Brain microvascular endothelial cell (primary cell): ENCODE data around the gene COCH.
"Not testable (repeated sequence)": the region's sequence is repeated elsewhere in the genome, so short reads cannot be mapped to it uniquely, and the experiment has no call there.

Source experiments
- DNase-seq: peaks from one replicate; pipeline ENCODE4 v3.0.0-alpha.2; 2020
- H3K27ac ChIP-seq: fragments of 250-450 bp; sonication (Bioruptor Pico); 2 replicates; pipeline ENCODE4 v1.5.1; 2020; ENCODE audit warnings: mild to moderate bottlenecking, moderate library complexity
- H3K27me3 ChIP-seq: fragments of 250-450 bp; sonication (Bioruptor Pico); replicated peaks from 2 replicates; pipeline ENCODE4 v1.5.1; 2020; ENCODE audit warnings: mild to moderate bottlenecking
- H3K36me3 ChIP-seq: fragments of 250-450 bp; sonication (Bioruptor Pico); replicated peaks from 2 replicates; pipeline ENCODE4 v1.5.1; 2020; ENCODE audit warnings: mild to moderate bottlenecking
- H3K4me3 ChIP-seq: 2 replicates; pipeline ENCODE4 v1.5.1; 2011; ENCODE audit warnings: low read depth, mild to moderate bottlenecking, control low read depth, low read length, moderate library complexity
- CTCF ChIP-seq: IDR thresholded peaks from 2 replicates; pipeline ENCODE4 v1.5.1; 2011; ENCODE audit warnings: low read depth, mild to moderate bottlenecking, moderate library complexity, low read length, control low read depth, inconsistent platforms; ENCODE audit errors: missing control alignments
- in situ Hi-C: cut with HindIII; loops from 2 replicates; pipeline ENCODE4 v1.10.0; 2017; ENCODE audit warnings: low sequenced_read_pairs, low pct_ligation_motif_present

The COCH gene

GRCh38 chr14:30915596-30915995 is 41.2 kb downstream of the COCH start:
- in situ Hi-C loops, result no loop called here
- Histone ChIP-seq H3K36me3 (peaks cover 6% of the 10 kb centered on the region), H3K27ac (no peak overlapping the region), H3K27me3 (no peaks in the 10 kb centered on the region), H3K4me3 (no peak overlapping the region)
- TF ChIP-seq CTCF, result no peak
- DNase-seq, result no peak

- no peak overlapping the region for H3K4me3 ChIP-seq
- in situ Hi-C loops, result no loop called here
Measured at GRCh38 chr14:30921305-30921704, 46.9 kb downstream of the COCH start.

GRCh38 chr14:30921788-30922187 is 47.4 kb downstream of the COCH start:
- in situ Hi-C loops, result no loop called here
- no peak for TF ChIP-seq CTCF
- DNase-seq, result no peak

More at GRCh38 chr14:30921305-30921704, 46.9 kb downstream of the COCH start:
- TF ChIP-seq CTCF, result no peak
- peaks cover 4% of the 10 kb centered on the region for H3K36me3 ChIP-seq
- no peak for DNase-seq
- no peak overlapping the region for H3K27ac ChIP-seq
- no peaks in the 10 kb centered on the region for H3K27me3 ChIP-seq

GRCh38 chr14:30925254-30925653 is 50.9 kb downstream of the COCH start:
- Histone ChIP-seq H3K36me3 (peaks cover 4% of the 10 kb centered on the region), H3K27ac (no peak overlapping the region), H3K4me3 (no peak overlapping the region), H3K27me3 (no peaks in the 10 kb centered on the region)
- in situ Hi-C loops, result no loop called here
- no peak for DNase-seq
- no peak for TF ChIP-seq CTCF

More at GRCh38 chr14:30921788-30922187, 47.4 kb downstream of the COCH start:
- Histone ChIP-seq H3K27ac (no peak overlapping the region), H3K36me3 (peaks cover 4% of the 10 kb centered on the region), H3K4me3 (no peak overlapping the region), H3K27me3 (no peaks in the 10 kb centered on the region)

- no peak for TF ChIP-seq CTCF
- Histone ChIP-seq H3K36me3 (peaks cover 4% of the 10 kb centered on the region), H3K4me3 (no peak overlapping the region), H3K27ac (no peak overlapping the region), H3K27me3 (no peaks in the 10 kb centered on the region)
- in situ Hi-C loops, result no loop called here
- DNase-seq, result no peak
Measured at GRCh38 chr14:30928462-30928861, 54.1 kb downstream of the COCH start.

GRCh38 chr14:30933937-30934336 is 59.6 kb downstream of the COCH start:
- H3K36me3 ChIP-seq, result peaks cover 13% of the 10 kb centered on the region
- H3K4me3 ChIP-seq, DNase-seq, H3K27me3 ChIP-seq, in situ Hi-C loops, H3K27ac ChIP-seq: not testable (repeated sequence)
